Cardiac muscle cell (in vitro differentiated cells and primary cell): ENCODE data around the gene CDR2. TPM values are rescaled to one million over a fixed set of nuclear protein-coding genes. Genes with fewer than 3 reads are reported as not detected.

Experiments
- DNase-seq, 2 donors: peaks; one replicate each; pipeline versions ENCODE4 v3.0.0 to v3.0.0-alpha.2; 2010 to 2017; ENCODE audit warnings: low read depth in 1 of 2, low spot score in 1 of 2
- H3K27ac ChIP-seq: fragments of 200-600 bp; sonication (generic); 2 replicates; pipeline ENCODE4 v1.5.1; 2016
- H3K27me3 ChIP-seq: fragments of 200-600 bp; sonication (generic); 2 replicates; pipeline ENCODE4 v1.6.0; 2016; ENCODE audit warnings: control low read depth
- H3K36me3 ChIP-seq: fragments of 200-600 bp; sonication (generic); 2 replicates; pipeline ENCODE4 v1.5.1; 2016; ENCODE audit warnings: control low read depth
- H3K4me1 ChIP-seq: fragments of 200-600 bp; sonication (generic); 2 replicates; pipeline ENCODE4 v1.8.1; 2017; ENCODE audit warnings: low read depth, mild to moderate bottlenecking, mixed run types
- H3K4me3 ChIP-seq: fragments of 200-600 bp; sonication (generic); 2 replicates; pipeline ENCODE4 v1.5.1; 2016; ENCODE audit warnings: mild to moderate bottlenecking
- H3K9me3 ChIP-seq: fragments of 200-600 bp; sonication (generic); 2 replicates; pipeline ENCODE4 v1.5.1; 2017; ENCODE audit warnings: low read depth, mild to moderate bottlenecking, control low read depth
- polyA plus RNA-seq: library from polyadenylated mRNA; unstranded; fragments of >200 nt; fragmentation: Nextera tagmentation; extraction: Ambion mirVana; gene quantifications from 2 replicates; pipeline ENCODE4 v1.2.1, GENCODE V29; 2016
- total RNA-seq: library from RNA; depleted of rRNA; stranded (reverse); fragments of >200 nt; gene quantifications from 2 replicates; pipeline ENCODE4 v1.2.3, GENCODE V29; 2016
- TF ChIP-seq, protein P1 (sequence below): IDR thresholded peaks from 2 replicates; pipeline ENCODE4 v1.5.1; 2012; ENCODE audit warnings: low read depth, mild to moderate bottlenecking, low read length

CDR2 gene
- total and polyA plus RNA-seq, 2 experiments from 2014 or later: 9.7 to 10.7 TPM

DNA sequence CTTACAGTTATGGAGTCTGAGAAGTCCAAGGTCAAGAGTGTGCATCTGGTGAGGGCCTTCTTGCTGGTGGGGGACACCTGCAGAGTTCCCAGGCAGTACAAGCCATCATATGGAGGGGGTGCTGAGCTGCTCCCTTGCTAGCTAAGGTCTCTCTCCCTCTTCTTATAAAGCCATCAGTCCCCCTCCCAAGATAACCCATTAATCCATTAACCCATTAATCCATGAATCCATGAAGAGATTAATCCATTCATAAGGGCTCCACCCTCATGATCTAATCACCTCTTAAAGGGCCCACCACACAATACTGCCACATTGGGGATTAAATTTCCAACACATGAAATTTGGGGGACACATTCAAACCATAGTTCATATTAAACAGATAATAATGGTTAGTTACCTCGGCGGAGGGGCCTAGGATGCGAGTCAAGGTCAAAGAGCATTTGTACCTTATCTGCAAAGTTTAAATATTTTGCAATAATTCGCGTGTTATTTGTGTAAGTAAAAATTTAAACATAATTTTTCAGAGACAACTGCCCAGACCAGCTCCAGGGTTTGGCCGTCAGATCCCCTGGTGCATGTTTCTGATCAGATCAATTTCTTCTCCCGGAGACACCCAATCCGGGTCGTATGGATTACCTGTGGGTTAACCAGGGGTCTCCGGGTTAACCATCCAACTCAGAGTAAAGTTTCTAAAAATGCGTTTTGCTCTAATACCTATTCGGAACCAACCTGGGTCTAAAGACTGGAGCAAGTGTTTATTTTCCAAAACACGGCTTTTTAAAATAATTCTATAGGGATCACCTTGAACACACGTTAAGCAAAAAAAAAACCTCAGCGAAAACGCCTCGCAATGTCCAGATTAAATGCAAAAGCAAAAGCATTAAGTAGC, 78.0 kb downstream of the CDR2 start:
- Histone ChIP-seq H3K36me3 (no peaks in the 10 kb centered on the region), H3K4me3 (peak overlapping the region; percentile 86), H3K9me3 (no peaks in the 10 kb centered on the region), H3K27ac (peak overlapping the region; percentile 7), H3K4me1 (peaks cover 2% of the 10 kb centered on the region), H3K27me3 (no peaks in the 10 kb centered on the region)
- no peak for DNase-seq
- TF ChIP-seq, protein P1, sequence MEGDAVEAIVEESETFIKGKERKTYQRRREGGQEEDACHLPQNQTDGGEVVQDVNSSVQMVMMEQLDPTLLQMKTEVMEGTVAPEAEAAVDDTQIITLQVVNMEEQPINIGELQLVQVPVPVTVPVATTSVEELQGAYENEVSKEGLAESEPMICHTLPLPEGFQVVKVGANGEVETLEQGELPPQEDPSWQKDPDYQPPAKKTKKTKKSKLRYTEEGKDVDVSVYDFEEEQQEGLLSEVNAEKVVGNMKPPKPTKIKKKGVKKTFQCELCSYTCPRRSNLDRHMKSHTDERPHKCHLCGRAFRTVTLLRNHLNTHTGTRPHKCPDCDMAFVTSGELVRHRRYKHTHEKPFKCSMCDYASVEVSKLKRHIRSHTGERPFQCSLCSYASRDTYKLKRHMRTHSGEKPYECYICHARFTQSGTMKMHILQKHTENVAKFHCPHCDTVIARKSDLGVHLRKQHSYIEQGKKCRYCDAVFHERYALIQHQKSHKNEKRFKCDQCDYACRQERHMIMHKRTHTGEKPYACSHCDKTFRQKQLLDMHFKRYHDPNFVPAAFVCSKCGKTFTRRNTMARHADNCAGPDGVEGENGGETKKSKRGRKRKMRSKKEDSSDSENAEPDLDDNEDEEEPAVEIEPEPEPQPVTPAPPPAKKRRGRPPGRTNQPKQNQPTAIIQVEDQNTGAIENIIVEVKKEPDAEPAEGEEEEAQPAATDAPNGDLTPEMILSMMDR: no peak

Other genes with a start within 250 kb of the CDR2 start
- gene SDR42E2, start 212.1 kb downstream of the CDR2 start, total RNA-seq: 0.06 TPM in 1 of 2 replicates, not detected in the other
- gene SDR42E2, start 212.1 kb downstream of the CDR2 start, polyA plus RNA-seq: not detected in 2 replicates
- gene EEF2K, start 168.3 kb downstream of the CDR2 start, total RNA-seq: 25.9 and 26.1 TPM in 2 replicates
- gene EEF2K, start 168.3 kb downstream of the CDR2 start, polyA plus RNA-seq: 16.1 and 18.6 TPM in 2 replicates
- gene POLR3E, start 77.2 kb downstream of the CDR2 start, total RNA-seq: 43.5 and 65.3 TPM in 2 replicates
- gene POLR3E, start 77.2 kb downstream of the CDR2 start, polyA plus RNA-seq: 24.9 and 30.4 TPM in 2 replicates
- 22.5 and 48.4 TPM in 2 replicates for gene NPIPB5, start 136.3 kb upstream of the CDR2 start, total RNA-seq
- 59.6 TPM in 2 replicates for gene NPIPB5, start 136.3 kb upstream of the CDR2 start, polyA plus RNA-seq